Measurements from ENCODE around the gene BSDC1. TPM values are rescaled to one million over a fixed set of nuclear protein-coding genes. Genes with fewer than 3 reads are reported as not detected.

BSDC1 gene
- total and polyA plus RNA-seq, 11 donors = 25.1 to 53.2 (median 44.5) TPM

DNA sequence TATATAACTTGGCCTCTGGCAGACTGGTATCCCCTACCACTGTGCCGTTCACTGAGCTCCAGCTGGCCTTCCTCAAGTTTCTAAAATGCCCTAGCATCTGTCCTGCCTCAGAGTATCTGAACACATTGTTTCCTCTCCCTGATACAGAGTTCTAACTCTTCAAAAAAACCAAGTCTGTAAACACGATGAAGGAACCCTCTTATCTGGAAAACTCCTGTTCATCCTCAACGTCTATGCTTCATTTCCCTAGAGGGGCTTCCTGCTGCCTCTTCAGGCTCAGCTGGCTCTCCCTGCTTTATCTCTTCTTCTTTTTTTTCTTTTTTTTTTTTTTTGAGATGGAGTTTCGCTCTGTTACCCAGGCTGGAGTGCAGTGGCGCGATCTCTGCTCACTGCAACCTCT, 5.6 kb downstream of the BSDC1 start:
- 65 to 78% (median 73%) methylated on average over 6 of the region's 6 CpGs for WGBS, 4 donors
- Histone ChIP-seq H3K27me3 (no peaks in the 10 kb centered on the region), H3K36me3 (peaks cover 0 to 95% (median 84%) of the 10 kb centered on the region in 9 donors), H3K4me3 (no peak overlapping the region), H3K9me3 (no peaks in the 10 kb centered on the region), H3K27ac (no peak overlapping the region), H3K4me1 (peaks cover 7 to 38% (median 22%) of the 10 kb centered on the region in 12 donors)
- TF ChIP-seq POLR2A (IDR thresholded peaks at IDR 0.05) = no peak
- TF ChIP-seq, protein P1, sequence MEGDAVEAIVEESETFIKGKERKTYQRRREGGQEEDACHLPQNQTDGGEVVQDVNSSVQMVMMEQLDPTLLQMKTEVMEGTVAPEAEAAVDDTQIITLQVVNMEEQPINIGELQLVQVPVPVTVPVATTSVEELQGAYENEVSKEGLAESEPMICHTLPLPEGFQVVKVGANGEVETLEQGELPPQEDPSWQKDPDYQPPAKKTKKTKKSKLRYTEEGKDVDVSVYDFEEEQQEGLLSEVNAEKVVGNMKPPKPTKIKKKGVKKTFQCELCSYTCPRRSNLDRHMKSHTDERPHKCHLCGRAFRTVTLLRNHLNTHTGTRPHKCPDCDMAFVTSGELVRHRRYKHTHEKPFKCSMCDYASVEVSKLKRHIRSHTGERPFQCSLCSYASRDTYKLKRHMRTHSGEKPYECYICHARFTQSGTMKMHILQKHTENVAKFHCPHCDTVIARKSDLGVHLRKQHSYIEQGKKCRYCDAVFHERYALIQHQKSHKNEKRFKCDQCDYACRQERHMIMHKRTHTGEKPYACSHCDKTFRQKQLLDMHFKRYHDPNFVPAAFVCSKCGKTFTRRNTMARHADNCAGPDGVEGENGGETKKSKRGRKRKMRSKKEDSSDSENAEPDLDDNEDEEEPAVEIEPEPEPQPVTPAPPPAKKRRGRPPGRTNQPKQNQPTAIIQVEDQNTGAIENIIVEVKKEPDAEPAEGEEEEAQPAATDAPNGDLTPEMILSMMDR (IDR thresholded peaks at IDR 0.05) = no peak
- DNase-seq (no peak), ATAC-seq (no peak)
- intact Hi-C loops (cut with DNase I) = no loop called here

DNA sequence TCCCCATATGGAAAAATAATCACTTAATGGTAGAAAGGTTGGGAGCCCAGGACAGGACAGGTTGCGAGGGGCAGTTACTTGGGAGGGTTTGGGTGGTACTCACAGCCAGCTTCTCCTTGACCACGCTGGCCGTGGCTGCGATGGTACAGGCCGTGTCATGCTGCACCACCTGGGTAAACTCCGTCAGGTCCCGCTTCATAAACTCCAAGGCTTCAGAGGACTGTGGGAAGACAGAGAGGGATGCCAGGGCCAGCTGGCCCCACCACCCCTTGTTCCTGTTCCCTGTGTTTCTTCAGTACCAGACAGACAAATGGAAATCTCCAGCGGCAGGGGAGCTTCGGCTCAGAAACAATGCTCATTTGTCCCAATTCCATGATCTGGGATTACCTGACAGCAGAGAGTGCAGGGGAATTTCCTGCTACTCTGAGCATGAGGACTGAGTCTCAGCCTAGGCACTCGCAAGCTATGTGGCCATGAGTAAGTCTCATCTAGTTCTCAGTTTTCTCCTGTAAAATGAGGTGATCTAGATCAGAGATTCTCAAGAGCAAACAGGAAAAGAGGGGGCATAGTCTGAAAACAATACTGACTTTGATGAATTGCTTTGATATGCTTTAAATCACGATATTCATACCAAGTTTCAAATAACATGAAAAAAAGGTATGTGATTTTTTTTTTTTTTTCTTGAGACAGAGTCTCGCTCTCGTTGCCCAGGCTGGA, 7.4 kb downstream of the BSDC1 start:
- Histone ChIP-seq H3K36me3 (peaks cover 0 to 100% (median 99%) of the 10 kb centered on the region in 9 donors), H3K27ac (no peak overlapping the region), H3K27me3 (no peaks in the 10 kb centered on the region), H3K4me3 (no peak overlapping the region), H3K4me1 (peaks cover 0 to 20% (median 5%) of the 10 kb centered on the region in 12 donors), H3K9me3 (no peaks in the 10 kb centered on the region)
- 87% methylated on average over 13 of the region's 13 CpGs for WGBS, 4 donors
- intact Hi-C loops (cut with DNase I) = no loop called here
- TF ChIP-seq, protein P1 (IDR thresholded peaks at IDR 0.05) = no peak
- no peak for TF ChIP-seq POLR2A (IDR thresholded peaks at IDR 0.05)
- DNase-seq = no peak
- no peak for ATAC-seq

DNA sequence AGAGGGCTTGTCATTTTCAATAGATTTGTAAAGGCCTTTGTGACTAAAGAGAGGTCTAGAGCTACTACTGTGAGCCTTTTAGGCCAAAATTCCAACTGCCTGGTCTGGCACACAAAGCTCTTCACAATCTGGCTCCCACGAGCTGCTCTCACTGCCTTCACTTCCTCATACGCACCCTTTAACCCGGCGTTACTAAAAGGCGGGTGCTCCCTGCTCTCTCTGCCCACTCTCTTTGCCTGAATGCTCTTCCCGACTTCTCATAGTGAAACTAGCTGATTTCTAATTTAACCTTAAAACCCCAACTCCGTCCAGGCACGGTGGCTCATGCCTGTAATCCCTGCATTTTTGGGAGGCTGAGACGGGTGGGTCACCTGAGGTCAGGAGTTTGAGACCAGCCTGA, 14.2 kb downstream of the BSDC1 start:
- Histone ChIP-seq H3K4me3 (no peak overlapping the region), H3K9me3 (no peaks in the 10 kb centered on the region), H3K4me1 (no peaks in the 10 kb centered on the region), H3K36me3 (peaks cover 0 to 100% (median 100%) of the 10 kb centered on the region in 9 donors), H3K27ac (no peak overlapping the region), H3K27me3 (no peaks in the 10 kb centered on the region)
- ATAC-seq = no peak
- DNase-seq = no peak
- intact Hi-C loops (cut with DNase I) = no loop called here
- TF ChIP-seq POLR2A (IDR thresholded peaks at IDR 0.05) = no peak
- TF ChIP-seq, protein P1 (IDR thresholded peaks at IDR 0.05) = no peak
- 92 to 94% (median 94%) methylated on average over 9 of the region's 9 CpGs for WGBS, 4 donors

DNA sequence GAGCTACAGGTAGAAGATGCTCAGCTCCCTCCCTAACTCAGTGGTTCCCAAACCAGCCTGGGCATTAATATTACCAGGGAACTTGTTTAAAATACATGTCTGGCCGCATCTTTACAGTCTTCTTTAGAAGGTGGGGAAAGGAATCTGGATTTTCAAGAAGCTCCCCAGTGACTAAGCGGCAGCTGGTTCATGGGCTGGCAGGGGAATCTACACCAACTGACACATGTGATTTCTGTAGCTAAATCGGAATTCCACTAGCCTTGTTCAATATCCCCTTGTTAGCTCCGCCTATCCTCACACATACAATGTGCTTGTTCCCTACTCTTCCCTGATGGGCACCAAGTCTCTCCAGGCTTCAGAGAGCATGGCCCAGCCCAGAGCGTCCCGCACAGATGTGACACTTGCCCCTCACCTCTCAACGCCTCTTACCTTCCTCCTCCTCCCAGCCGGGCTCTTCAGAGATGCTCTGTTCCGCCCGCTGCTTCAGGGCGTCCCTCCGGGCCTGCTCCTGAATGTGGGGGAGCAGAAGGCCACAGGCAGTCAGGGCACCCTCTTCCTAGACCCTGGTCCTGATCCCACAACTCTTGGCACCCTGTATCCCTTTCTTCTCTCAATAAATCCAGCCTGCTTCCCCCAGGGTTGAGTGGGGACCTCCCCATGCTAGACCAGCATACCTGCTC, 16.6 kb downstream of the BSDC1 start:
- 88 to 92% (median 92%) methylated on average over 12 of the region's 12 CpGs for WGBS, 4 donors
- Histone ChIP-seq H3K4me1 (no peaks in the 10 kb centered on the region), H3K27me3 (no peaks in the 10 kb centered on the region), H3K4me3 (no peak overlapping the region), H3K27ac (no peak overlapping the region), H3K36me3 (peaks cover 0 to 100% (median 100%) of the 10 kb centered on the region in 9 donors), H3K9me3 (no peaks in the 10 kb centered on the region)
- intact Hi-C loops (cut with DNase I) = no loop called here
- TF ChIP-seq POLR2A (IDR thresholded peaks at IDR 0.05) = no peak
- TF ChIP-seq, protein P1 (IDR thresholded peaks at IDR 0.05) = no peak
- ATAC-seq = peak in 1 of 4 donors; percentile 9
- no peak for DNase-seq

All from heart left ventricle (tissue), 16 donors.